B cell (primary cell): Measurements from ENCODE around the gene CCDC54. TPM values are rescaled to one million over a fixed set of nuclear protein-coding genes. Genes with fewer than 3 reads are reported as not detected.

Experiments used
- ATAC-seq: fragments of 200-7000 bp; cut with Tn5 transposase; one replicate; pipeline ENCODE4 v1.10.0; 2021; ENCODE audit warnings: low read depth, mild to moderate bottlenecking, moderate number of reproducible peaks, moderate library complexity
- CTCF ChIA-PET: fragments of 350-600 bp; sonication (Branson Sonifier 250); formaldehyde crosslinking; loops from one replicate; lab custom pipeline; 2021; ENCODE audit warnings: antibody characterized with exemption, inconsistent platforms; lab: Charles Lee
- POLR2A ChIA-PET: fragments of 350-600 bp; sonication (Branson Sonifier 250); formaldehyde crosslinking; loops from one replicate; lab custom pipeline; 2021; ENCODE audit warnings: antibody characterized with exemption; lab: Charles Lee
- DNase-seq: peaks from one replicate; pipeline ENCODE4 v3.0.0; 2013
- H2AFZ ChIP-seq: 2 replicates; pipeline ENCODE4 v1.6.1; 2012; ENCODE audit warnings: mild to moderate bottlenecking, low read depth, low read length; ENCODE audit not compliant: insufficient read depth, poor library complexity, severe bottlenecking
- H3K27ac ChIP-seq, 2 donors: 1 replicate in 1 of 2; 2 replicates in 1 of 2; pipeline ENCODE4 v1.5.1; 2012 to 2013; ENCODE audit warnings: low read length in 2 of 2, mild to moderate bottlenecking in 2 of 2, moderate library complexity in 1 of 2
- H3K27me3 ChIP-seq, 4 experiments: fragments of 200-600 bp in 1 of 4; sonication (generic) in 1 of 4; replicated peaks in 1 of 4; 1 replicate in 2 of 4; 2 replicates in 2 of 4; pipeline versions ENCODE4 v1.6.1 to v1.7.0; 2013 to 2016; ENCODE audit warnings: low read length in 3 of 4, mild to moderate bottlenecking in 2 of 4, mixed read lengths in 1 of 4, moderate library complexity in 1 of 4; ENCODE audit not compliant: insufficient read depth in 4 of 4, control insufficient read depth in 3 of 4; ENCODE audit errors: control extremely low read depth in 1 of 4
- H3K36me3 ChIP-seq, 2 experiments: replicated peaks in 1 of 2; 1 replicate in 1 of 2; 2 replicates in 1 of 2; pipeline versions ENCODE4 v1.6.1 to v1.7.1; 2013; ENCODE audit warnings: low read length in 1 of 2; ENCODE audit not compliant: insufficient read depth in 2 of 2, control insufficient read depth in 1 of 2; ENCODE audit errors: control extremely low read depth in 1 of 2, extremely low read depth in 1 of 2
- H3K4me1 ChIP-seq, 2 donors: fragments of 200-600 bp in 1 of 2; sonication (generic) in 1 of 2; 1 replicate in 1 of 2; 2 replicates in 1 of 2; pipeline versions ENCODE4 v1.5.1 to v1.6.1; 2013 to 2017; ENCODE audit warnings: low read length in 2 of 2; ENCODE audit not compliant: control insufficient read depth in 2 of 2, insufficient read depth in 2 of 2
- H3K4me2 ChIP-seq: replicated peaks from 2 replicates; pipeline ENCODE3; 2012; ENCODE audit warnings: mild to moderate bottlenecking, low read depth, low read length; ENCODE audit not compliant: poor library complexity, severe bottlenecking
- H3K4me3 ChIP-seq, 5 experiments: fragments of 200-600 bp in 1 of 5; sonication (generic) in 1 of 5; 1 replicate in 3 of 5; 2 replicates in 2 of 5; pipeline versions ENCODE4 v1.5.1 to v1.7.0; 2011 to 2016; ENCODE audit warnings: low read length in 4 of 5, mild to moderate bottlenecking in 4 of 5, low read depth in 2 of 5, control low read depth in 1 of 5, moderate library complexity in 1 of 5; ENCODE audit not compliant: insufficient read depth in 1 of 5; ENCODE audit errors: control extremely low read depth in 1 of 5, extremely low read depth in 1 of 5
- H3K79me2 ChIP-seq: fragments of 200-600 bp; sonication (generic); one replicate; pipeline ENCODE4 v1.6.0; 2016; ENCODE audit warnings: low read length; ENCODE audit not compliant: control insufficient read depth, insufficient read depth
- H3K9ac ChIP-seq: fragments of 200-600 bp; sonication (generic); 2 replicates; pipeline ENCODE4 v1.6.1; 2017; ENCODE audit warnings: mild to moderate bottlenecking, low read length, moderate library complexity
- H3K9me3 ChIP-seq, 3 donors: one replicate each; pipeline versions ENCODE4 v1.6.1 to v1.7.1; 2013; ENCODE audit warnings: low read length in 2 of 3; ENCODE audit not compliant: control insufficient read depth in 2 of 3, insufficient read depth in 1 of 3; ENCODE audit errors: control extremely low read depth in 1 of 3
- H4K20me1 ChIP-seq: 2 replicates; pipeline ENCODE4 v1.6.0; 2012; ENCODE audit warnings: mild to moderate bottlenecking, low read length; ENCODE audit not compliant: insufficient read depth, control insufficient read depth, poor library complexity, severe bottlenecking
- H3K27ac Mint-ChIP-seq: one replicate; pipeline ENCODE4 v1.8.0; 2021; ENCODE audit warnings: mixed read lengths
- H3K27me3 Mint-ChIP-seq: one replicate; pipeline ENCODE4 v1.8.0; 2021; ENCODE audit warnings: mixed read lengths
- H3K4me1 Mint-ChIP-seq: one replicate; pipeline ENCODE4 v1.8.0; 2021; ENCODE audit warnings: mixed read lengths
- H3K4me3 Mint-ChIP-seq: one replicate; pipeline ENCODE4 v1.8.0; 2021; ENCODE audit warnings: mixed read lengths
- H3K9me3 Mint-ChIP-seq: one replicate; pipeline ENCODE4 v1.8.0; 2022; ENCODE audit warnings: mixed read lengths; ENCODE audit not compliant: insufficient read depth
- EZH2 ChIP-seq: IDR thresholded peaks from 2 replicates; pipeline ENCODE4 v1.6.1; 2012; ENCODE audit warnings: borderline replicate concordance, low read depth, mild to moderate bottlenecking, moderate library complexity, low read length; ENCODE audit not compliant: insufficient read depth, poor library complexity, severe bottlenecking
- WGBS: methylation state at CpG from one replicate; pipeline ENCODE4 v1.1.5; 2013; ENCODE audit warnings: missing lambda C conversion rate; ENCODE audit not compliant: insufficient coverage; 5-methylcytosine and 5-hydroxymethylcytosine counted together
- intact Hi-C: fragments of 100-400 bp; cut with micrococcal nuclease; formaldehyde crosslinking; loops from one replicate; pipeline ENCODE4 v1.10.0; 2022
- polyA plus RNA-seq: library from polyadenylated mRNA; depleted of rRNA; stranded (reverse); fragments of >200 nt; gene quantifications from 2 replicates; pipeline ENCODE4 v1.2.3, GENCODE V29; 2012
- total RNA-seq, 2 donors: library from RNA; stranded (reverse); fragments of 120-200 nt in 1 of 2; gene quantifications; 1 replicate in 1 of 2; 2 replicates in 1 of 2; pipeline versions ENCODE4 v1.2.3 to v1.2.4, GENCODE V29; 2013 to 2022
- TF ChIP-seq, protein P1 (sequence below): fragments of 200-600 bp; IDR thresholded peaks from one replicate; pipeline ENCODE4 v1.8.0; 2022; ENCODE audit warnings: antibody characterized with exemption, mild to moderate bottlenecking

The CCDC54 gene
- total and polyA plus RNA-seq, 2 donors (not counting 1 experiment from before 2014, with no cell fraction given), result not detected

DNA sequence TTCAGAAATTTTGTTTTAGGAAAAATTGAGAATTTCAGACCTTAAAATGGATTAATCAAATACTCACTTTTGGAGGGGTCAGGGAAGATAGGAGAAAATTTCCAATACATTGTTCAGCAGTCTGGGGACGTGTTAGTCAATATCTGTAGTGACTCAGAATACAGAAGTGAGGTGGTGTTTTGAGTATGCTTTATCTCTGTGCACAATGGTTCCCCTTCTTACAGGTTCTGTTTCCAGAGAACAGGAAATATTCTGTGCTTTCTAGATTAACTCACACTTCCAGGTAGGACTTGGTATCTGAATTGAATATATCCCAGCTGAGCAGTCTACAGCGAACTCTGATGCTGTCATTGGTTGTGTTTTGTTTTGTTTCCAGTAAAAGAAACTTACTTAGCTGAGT is 30.7 kb upstream of the CCDC54 start:
- H4K20me1 ChIP-seq, result no peaks in the 10 kb centered on the region
- H3K4me3 Mint-ChIP-seq, result no peak overlapping the region
- no peaks in the 10 kb centered on the region for H3K4me1 Mint-ChIP-seq
- POLR2A ChIA-PET, result no interaction called here
- no peak overlapping the region for H3K27ac ChIP-seq
- H2AFZ ChIP-seq, result no peak overlapping the region
- no peaks in the 10 kb centered on the region for H3K27me3 Mint-ChIP-seq
- DNase-seq, result no peak
- no peak for TF ChIP-seq EZH2
- TF ChIP-seq, protein P1, sequence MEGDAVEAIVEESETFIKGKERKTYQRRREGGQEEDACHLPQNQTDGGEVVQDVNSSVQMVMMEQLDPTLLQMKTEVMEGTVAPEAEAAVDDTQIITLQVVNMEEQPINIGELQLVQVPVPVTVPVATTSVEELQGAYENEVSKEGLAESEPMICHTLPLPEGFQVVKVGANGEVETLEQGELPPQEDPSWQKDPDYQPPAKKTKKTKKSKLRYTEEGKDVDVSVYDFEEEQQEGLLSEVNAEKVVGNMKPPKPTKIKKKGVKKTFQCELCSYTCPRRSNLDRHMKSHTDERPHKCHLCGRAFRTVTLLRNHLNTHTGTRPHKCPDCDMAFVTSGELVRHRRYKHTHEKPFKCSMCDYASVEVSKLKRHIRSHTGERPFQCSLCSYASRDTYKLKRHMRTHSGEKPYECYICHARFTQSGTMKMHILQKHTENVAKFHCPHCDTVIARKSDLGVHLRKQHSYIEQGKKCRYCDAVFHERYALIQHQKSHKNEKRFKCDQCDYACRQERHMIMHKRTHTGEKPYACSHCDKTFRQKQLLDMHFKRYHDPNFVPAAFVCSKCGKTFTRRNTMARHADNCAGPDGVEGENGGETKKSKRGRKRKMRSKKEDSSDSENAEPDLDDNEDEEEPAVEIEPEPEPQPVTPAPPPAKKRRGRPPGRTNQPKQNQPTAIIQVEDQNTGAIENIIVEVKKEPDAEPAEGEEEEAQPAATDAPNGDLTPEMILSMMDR, result no peak
- intact Hi-C loops, result no loop called here
- no CpG with 5 or more reads among the region's 2 CpGs for WGBS
- no peak overlapping the region for H3K9ac ChIP-seq
- no peaks in the 10 kb centered on the region for H3K4me1 ChIP-seq
- no peaks in the 10 kb centered on the region for H3K9me3 Mint-ChIP-seq
- no peaks in the 10 kb centered on the region for H3K79me2 ChIP-seq
- H3K36me3 ChIP-seq, result no peaks in the 10 kb centered on the region
- H3K27ac Mint-ChIP-seq, result no peak overlapping the region
- CTCF ChIA-PET, result no interaction called here
- no peak overlapping the region for H3K4me2 ChIP-seq
- H3K9me3 ChIP-seq, result no peaks in the 10 kb centered on the region
- H3K27me3 ChIP-seq, result no peaks in the 10 kb centered on the region
- ATAC-seq, result no peak
- no peak overlapping the region for H3K4me3 ChIP-seq

DNA sequence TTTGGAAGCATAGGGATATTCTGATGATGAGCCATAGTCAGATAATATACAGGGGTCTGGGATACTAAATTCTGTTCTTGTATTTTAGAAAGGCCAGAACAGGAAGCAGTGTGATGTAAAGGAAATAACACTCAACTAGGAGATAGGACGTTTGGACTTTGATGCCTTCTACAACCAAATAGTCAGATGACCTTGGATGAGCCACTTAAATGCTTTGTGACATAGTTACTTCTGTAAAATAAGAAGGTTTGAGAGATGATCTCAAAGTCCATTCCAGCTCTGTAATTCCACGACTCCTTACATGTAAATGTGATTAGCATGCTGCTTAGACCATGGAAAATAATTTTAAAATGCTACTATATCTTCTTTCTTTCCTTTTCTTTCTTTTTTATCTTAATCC is 29.5 kb upstream of the CCDC54 start:
- Histone ChIP-seq H3K79me2 (no peaks in the 10 kb centered on the region), H3K27ac (no peak overlapping the region), H3K4me2 (no peak overlapping the region), H3K36me3 (no peaks in the 10 kb centered on the region), H4K20me1 (no peaks in the 10 kb centered on the region), H3K9ac (no peak overlapping the region), H3K9me3 (no peaks in the 10 kb centered on the region), H3K27me3 (no peaks in the 10 kb centered on the region), H2AFZ (no peak overlapping the region), H3K4me3 (no peak overlapping the region), H3K4me1 (no peaks in the 10 kb centered on the region)
- no CpG with 5 or more reads among the region's 2 CpGs for WGBS
- no peak overlapping the region for H3K27ac Mint-ChIP-seq
- CTCF ChIA-PET, result no interaction called here
- H3K9me3 Mint-ChIP-seq, result no peaks in the 10 kb centered on the region
- DNase-seq (no peak), ATAC-seq (no peak)
- no peaks in the 10 kb centered on the region for H3K4me1 Mint-ChIP-seq
- no peaks in the 10 kb centered on the region for H3K27me3 Mint-ChIP-seq
- POLR2A ChIA-PET, result no interaction called here
- no peak overlapping the region for H3K4me3 Mint-ChIP-seq
- TF ChIP-seq EZH2, result no peak
- TF ChIP-seq, protein P1, result no peak
- intact Hi-C loops, result no loop called here
